AG04450 (cell line): ENCODE results near the gene DYNC1H1. TPM values are rescaled to one million over a fixed set of nuclear protein-coding genes. Genes with fewer than 3 reads are reported as not detected.
A peak's percentile ranks its signal among the peaks of the same experiment; 100 is the strongest.

Source experiments
- CTCF ChIA-PET: fragments of 300-600, 350-600 bp; formaldehyde crosslinking; extraction: SDS; loops from one replicate; lab custom pipeline; 2022; ENCODE audit warnings: antibody characterized with exemption, inconsistent platforms; lab: Charles Lee
- POLR2A ChIA-PET: fragments of 350-600 bp; formaldehyde crosslinking; extraction: SDS; loops from one replicate; lab custom pipeline; 2021; ENCODE audit warnings: antibody characterized with exemption, inconsistent platforms; lab: Yijun Ruan, JAX
- DNase-seq: peaks from one replicate; pipeline ENCODE4 v3.0.0-alpha.2; 2011; ENCODE audit warnings: low read depth, low spot score
- H3K27ac ChIP-seq: one replicate; pipeline ENCODE4 v1.5.1; 2012; ENCODE audit warnings: low read depth, low read length, control low read depth
- H3K27me3 ChIP-seq: one replicate; pipeline ENCODE4 v1.6.0; 2012; ENCODE audit warnings: low read length; ENCODE audit not compliant: control insufficient read depth, insufficient read depth
- H3K4me3 ChIP-seq: 2 replicates; pipeline ENCODE4 v1.5.1; 2011; ENCODE audit warnings: mild to moderate bottlenecking, low read depth, low read length, control low read depth
- H3K9me3 ChIP-seq: 2 replicates; pipeline ENCODE4 v1.5.1; 2012; ENCODE audit warnings: low read length; ENCODE audit not compliant: control insufficient read depth, insufficient read depth
- CTCF ChIP-seq: IDR thresholded peaks from 2 replicates; pipeline ENCODE4 v1.5.1; 2011; ENCODE audit warnings: low read depth, low read length, control low read depth, inconsistent platforms
- polyA plus RNA-seq: library from polyadenylated mRNA; depleted of rRNA; stranded (reverse); fragments of >200 nt; gene quantifications from 2 replicates; pipeline ENCODE4 v1.2.3, GENCODE V29; 2011

The DYNC1H1 gene
- polyA plus RNA-seq, 1 experiment = 189 TPM

- POLR2A ChIA-PET = no interaction called here
- Histone ChIP-seq H3K27ac (no peak overlapping the region), H3K9me3 (no peaks in the 10 kb centered on the region), H3K4me3 (no peak overlapping the region), H3K27me3 (no peaks in the 10 kb centered on the region)
- TF ChIP-seq CTCF = no peak
- no peak for DNase-seq
- CTCF ChIA-PET = interaction anchor here (0.6 kb wide), 1 partner anchor 14 kb away, joined by 3 read pairs; no protein-coding TSS in a partner anchor
Observed at GRCh38 chr14:101992708-101993107, 28.3 kb downstream of the DYNC1H1 start.

GRCh38 chr14:101997429-101998336 is 33.3 kb downstream of the DYNC1H1 start:
- H3K27me3 ChIP-seq = no peaks in the 10 kb centered on the region
- no peak overlapping the region for H3K27ac ChIP-seq
- no peaks in the 10 kb centered on the region for H3K9me3 ChIP-seq
- TF ChIP-seq CTCF = no peak
- no peak for DNase-seq
- no peak overlapping the region for H3K4me3 ChIP-seq
- CTCF ChIA-PET = no interaction called here
- POLR2A ChIA-PET = no interaction called here

- no peak overlapping the region for H3K27ac ChIP-seq
- no peaks in the 10 kb centered on the region for H3K27me3 ChIP-seq
- CTCF ChIA-PET = interaction anchor here (1.0 to 1.5 kb wide), 2 partner anchors 41 to 95 kb away, joined by 3 to 5 read pairs; no protein-coding TSS in a partner anchor
- no peak for DNase-seq
- H3K4me3 ChIP-seq = no peak overlapping the region
- H3K9me3 ChIP-seq = no peaks in the 10 kb centered on the region
- TF ChIP-seq CTCF = no peak
- POLR2A ChIA-PET = no interaction called here
Observed at GRCh38 chr14:102000902-102001301, 36.5 kb downstream of the DYNC1H1 start.

- H3K9me3 ChIP-seq = no peaks in the 10 kb centered on the region
- no peak for DNase-seq
- no peaks in the 10 kb centered on the region for H3K27me3 ChIP-seq
- TF ChIP-seq CTCF = no peak
- no peak overlapping the region for H3K27ac ChIP-seq
- ChIA-PET POLR2A (no interaction called here), CTCF (interaction anchor here (0.7 kb wide), 1 partner anchor 45 kb away, joined by 3 read pairs; no protein-coding TSS in a partner anchor)
- no peak overlapping the region for H3K4me3 ChIP-seq
Observed at GRCh38 chr14:102005336-102005735, 41.0 kb downstream of the DYNC1H1 start.

GRCh38 chr14:102007916-102008418 is 43.6 kb downstream of the DYNC1H1 start:
- CTCF ChIA-PET = no interaction called here
- H3K27ac ChIP-seq = peak overlapping the region; percentile 11
- TF ChIP-seq CTCF = no peak
- no peaks in the 10 kb centered on the region for H3K27me3 ChIP-seq
- POLR2A ChIA-PET = no interaction called here
- no peak for DNase-seq
- H3K4me3 ChIP-seq = no peak overlapping the region
- no peaks in the 10 kb centered on the region for H3K9me3 ChIP-seq
